GM12878 (cell line): ENCODE results near the gene PTS.

Experiments
- ATF7 ChIP-seq: fragments of 450-650 bp; IDR thresholded peaks from 2 replicates; pipeline ENCODE4 v1.6.1; 2016; ENCODE audit warnings: low read depth, mild to moderate bottlenecking
- CBX5 ChIP-seq: sonication (generic); IDR thresholded peaks from 2 replicates; pipeline ENCODE4 v1.6.1; 2016; ENCODE audit warnings: low read depth, moderate library complexity, mild to moderate bottlenecking, inconsistent platforms
- CTCF ChIP-seq, 3 experiments: IDR thresholded peaks in 2 of 3; conservative IDR thresholded peaks in 1 of 3; 2 replicates each; pipeline ENCODE4 v1.5.1; 2011; ENCODE audit warnings: low read depth in 3 of 3, low read length in 3 of 3, mild to moderate bottlenecking in 3 of 3, control low read depth in 2 of 3, moderate library complexity in 2 of 3, inconsistent platforms in 1 of 3, mixed read lengths in 1 of 3; ENCODE audit not compliant: control insufficient read depth in 2 of 3, insufficient read depth in 1 of 3; ENCODE audit errors: extremely low read depth in 1 of 3
- POLR2A ChIP-seq: IDR thresholded peaks from 2 replicates; pipeline ENCODE4 v1.6.1; 2011; ENCODE audit warnings: low read depth, mild to moderate bottlenecking, low read length
- POLR2AphosphoS5 ChIP-seq: IDR thresholded peaks from 2 replicates; pipeline ENCODE4 v1.6.1; 2011; ENCODE audit warnings: mild to moderate bottlenecking, low read length, inconsistent platforms
- RBBP5 ChIP-seq: fragments of 200-600 bp; sonication (generic); conservative IDR thresholded peaks from 2 replicates; pipeline ENCODE4 v1.6.1; 2016
- REST ChIP-seq: IDR thresholded peaks from 2 replicates; pipeline ENCODE4 v1.6.1; 2012; ENCODE audit warnings: mild to moderate bottlenecking, low read depth, low read length
- USF1 ChIP-seq: IDR thresholded peaks from 2 replicates; pipeline ENCODE4 v1.6.1; 2011; ENCODE audit warnings: borderline replicate concordance, low read depth, mild to moderate bottlenecking, moderate library complexity, mixed read lengths, low read length; ENCODE audit not compliant: insufficient read depth; ENCODE audit errors: extremely low read length
- YY1 ChIP-seq: IDR thresholded peaks from 2 replicates; pipeline ENCODE4 v1.6.1; 2011; ENCODE audit warnings: low read depth, mild to moderate bottlenecking, low read length
- TF ChIP-seq, protein P1 (sequence below): fragments of 450-650 bp; IDR thresholded peaks from 2 replicates; pipeline ENCODE4 v1.6.1; 2016; ENCODE audit warnings: mild to moderate bottlenecking, moderate library complexity, borderline replicate concordance

DNA sequence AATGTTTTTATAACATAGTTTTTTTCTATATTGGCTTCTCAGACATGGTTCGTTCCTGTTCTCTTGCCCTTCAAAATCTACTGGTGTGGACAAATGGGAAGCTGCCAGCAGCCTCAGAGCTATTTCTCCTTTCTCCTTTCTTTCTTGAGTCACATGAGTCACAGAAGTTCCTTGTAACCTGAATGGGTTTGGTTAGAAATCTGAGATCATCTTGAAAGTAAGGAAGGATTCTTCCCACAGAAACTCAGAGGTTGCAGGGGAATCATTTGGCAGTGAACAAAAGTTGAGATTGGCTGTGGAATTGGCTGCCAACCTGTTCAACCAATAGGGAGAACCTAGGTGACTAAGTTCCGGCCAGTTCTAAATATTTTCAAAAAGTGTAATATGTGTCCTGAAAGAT, 22.0 kb downstream of the PTS start:
- TF ChIP-seq CTCF (IDR thresholded peaks at IDR 0.05 in 2 of 3, conservative IDR thresholded peaks at IDR 0.05 in 1 of 3; ENCODE audit: control insufficient read depth in 2 of 3, extremely low read depth in 1 of 3, insufficient read depth in 1 of 3, low read depth in 3 of 3, low read length in 3 of 3): no peak
- no peak for TF ChIP-seq YY1
- no peak for TF ChIP-seq RBBP5
- TF ChIP-seq POLR2A: no peak
- TF ChIP-seq REST: no peak
- no peak for TF ChIP-seq USF1
- TF ChIP-seq, protein P1, sequence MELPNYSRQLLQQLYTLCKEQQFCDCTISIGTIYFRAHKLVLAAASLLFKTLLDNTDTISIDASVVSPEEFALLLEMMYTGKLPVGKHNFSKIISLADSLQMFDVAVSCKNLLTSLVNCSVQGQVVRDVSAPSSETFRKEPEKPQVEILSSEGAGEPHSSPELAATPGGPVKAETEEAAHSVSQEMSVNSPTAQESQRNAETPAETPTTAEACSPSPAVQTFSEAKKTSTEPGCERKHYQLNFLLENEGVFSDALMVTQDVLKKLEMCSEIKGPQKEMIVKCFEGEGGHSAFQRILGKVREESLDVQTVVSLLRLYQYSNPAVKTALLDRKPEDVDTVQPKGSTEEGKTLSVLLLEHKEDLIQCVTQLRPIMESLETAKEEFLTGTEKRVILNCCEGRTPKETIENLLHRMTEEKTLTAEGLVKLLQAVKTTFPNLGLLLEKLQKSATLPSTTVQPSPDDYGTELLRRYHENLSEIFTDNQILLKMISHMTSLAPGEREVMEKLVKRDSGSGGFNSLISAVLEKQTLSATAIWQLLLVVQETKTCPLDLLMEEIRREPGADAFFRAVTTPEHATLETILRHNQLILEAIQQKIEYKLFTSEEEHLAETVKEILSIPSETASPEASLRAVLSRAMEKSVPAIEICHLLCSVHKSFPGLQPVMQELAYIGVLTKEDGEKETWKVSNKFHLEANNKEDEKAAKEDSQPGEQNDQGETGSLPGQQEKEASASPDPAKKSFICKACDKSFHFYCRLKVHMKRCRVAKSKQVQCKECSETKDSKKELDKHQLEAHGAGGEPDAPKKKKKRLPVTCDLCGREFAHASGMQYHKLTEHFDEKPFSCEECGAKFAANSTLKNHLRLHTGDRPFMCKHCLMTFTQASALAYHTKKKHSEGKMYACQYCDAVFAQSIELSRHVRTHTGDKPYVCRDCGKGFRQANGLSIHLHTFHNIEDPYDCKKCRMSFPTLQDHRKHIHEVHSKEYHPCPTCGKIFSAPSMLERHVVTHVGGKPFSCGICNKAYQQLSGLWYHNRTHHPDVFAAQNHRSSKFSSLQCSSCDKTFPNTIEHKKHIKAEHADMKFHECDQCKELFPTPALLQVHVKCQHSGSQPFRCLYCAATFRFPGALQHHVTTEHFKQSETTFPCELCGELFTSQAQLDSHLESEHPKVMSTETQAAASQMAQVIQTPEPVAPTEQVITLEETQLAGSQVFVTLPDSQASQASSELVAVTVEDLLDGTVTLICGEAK: no peak
- no peak for TF ChIP-seq ATF7
- TF ChIP-seq CBX5: no peak
- no peak for TF ChIP-seq POLR2AphosphoS5
